Subcutaneous adipose tissue (tissue), 4 donors: ENCODE results near the gene NEUROD2. TPM values are rescaled to one million over a fixed set of nuclear protein-coding genes. Genes with fewer than 3 reads are reported as not detected.

Experiments used
- total RNA-seq, 4 donors: library from RNA; depleted of rRNA; stranded (reverse); fragments of >200 nt; gene quantifications; one replicate each; pipeline ENCODE4 v1.1.0, GENCODE V29; 2016
- TF ChIP-seq, protein P1 (sequence below): fragments of 450-650 bp; IDR thresholded peaks from one replicate; pipeline ENCODE4 v1.5.1; 2016; ENCODE audit warnings: low read depth, mild to moderate bottlenecking, control low read depth, antibody characterized with exemption, moderate library complexity

The NEUROD2 gene
- total RNA-seq, 4 donors from 2014 or later, result not detected

DNA sequence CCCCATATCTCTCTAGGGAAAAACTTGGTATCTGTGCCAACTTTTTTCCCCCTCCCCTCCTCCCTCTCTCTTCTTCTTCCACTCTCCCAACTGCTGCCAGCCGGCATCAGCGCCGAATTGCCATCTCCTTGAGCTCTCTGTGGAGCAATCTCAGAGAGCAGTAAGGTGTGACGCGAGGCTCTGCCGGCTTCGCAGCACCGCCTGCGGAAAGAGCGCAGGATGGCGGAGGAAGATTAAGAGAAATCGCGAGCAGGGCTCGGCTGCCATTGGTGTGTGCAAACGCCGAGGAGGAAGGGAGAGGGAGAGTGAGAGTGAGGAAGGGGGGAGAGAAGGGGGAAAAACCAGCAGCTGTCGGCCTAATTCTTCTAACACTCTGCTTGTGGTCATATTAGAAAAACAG is 44.2 kb downstream of the NEUROD2 start:
- TF ChIP-seq, protein P1, sequence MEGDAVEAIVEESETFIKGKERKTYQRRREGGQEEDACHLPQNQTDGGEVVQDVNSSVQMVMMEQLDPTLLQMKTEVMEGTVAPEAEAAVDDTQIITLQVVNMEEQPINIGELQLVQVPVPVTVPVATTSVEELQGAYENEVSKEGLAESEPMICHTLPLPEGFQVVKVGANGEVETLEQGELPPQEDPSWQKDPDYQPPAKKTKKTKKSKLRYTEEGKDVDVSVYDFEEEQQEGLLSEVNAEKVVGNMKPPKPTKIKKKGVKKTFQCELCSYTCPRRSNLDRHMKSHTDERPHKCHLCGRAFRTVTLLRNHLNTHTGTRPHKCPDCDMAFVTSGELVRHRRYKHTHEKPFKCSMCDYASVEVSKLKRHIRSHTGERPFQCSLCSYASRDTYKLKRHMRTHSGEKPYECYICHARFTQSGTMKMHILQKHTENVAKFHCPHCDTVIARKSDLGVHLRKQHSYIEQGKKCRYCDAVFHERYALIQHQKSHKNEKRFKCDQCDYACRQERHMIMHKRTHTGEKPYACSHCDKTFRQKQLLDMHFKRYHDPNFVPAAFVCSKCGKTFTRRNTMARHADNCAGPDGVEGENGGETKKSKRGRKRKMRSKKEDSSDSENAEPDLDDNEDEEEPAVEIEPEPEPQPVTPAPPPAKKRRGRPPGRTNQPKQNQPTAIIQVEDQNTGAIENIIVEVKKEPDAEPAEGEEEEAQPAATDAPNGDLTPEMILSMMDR, result no peak

DNA sequence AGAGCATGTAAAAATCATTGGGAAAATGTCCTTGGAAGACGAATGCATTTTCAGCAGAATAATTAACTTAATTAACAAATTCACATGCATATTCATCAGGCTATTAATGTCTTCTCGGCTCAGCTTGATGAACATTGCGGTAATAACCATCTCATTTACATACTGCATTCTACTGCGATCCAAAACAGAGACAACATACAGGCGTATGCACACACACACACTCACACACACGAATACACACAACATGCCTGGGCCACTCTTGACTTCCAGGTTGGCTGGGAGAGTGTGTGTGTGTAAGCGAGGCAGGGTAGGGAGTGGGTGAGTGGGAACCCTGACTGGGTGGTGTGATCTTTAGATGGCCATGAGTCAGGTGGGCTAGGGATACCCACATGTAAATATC is 44.7 kb downstream of the NEUROD2 start:
- TF ChIP-seq, protein P1, result no peak

DNA sequence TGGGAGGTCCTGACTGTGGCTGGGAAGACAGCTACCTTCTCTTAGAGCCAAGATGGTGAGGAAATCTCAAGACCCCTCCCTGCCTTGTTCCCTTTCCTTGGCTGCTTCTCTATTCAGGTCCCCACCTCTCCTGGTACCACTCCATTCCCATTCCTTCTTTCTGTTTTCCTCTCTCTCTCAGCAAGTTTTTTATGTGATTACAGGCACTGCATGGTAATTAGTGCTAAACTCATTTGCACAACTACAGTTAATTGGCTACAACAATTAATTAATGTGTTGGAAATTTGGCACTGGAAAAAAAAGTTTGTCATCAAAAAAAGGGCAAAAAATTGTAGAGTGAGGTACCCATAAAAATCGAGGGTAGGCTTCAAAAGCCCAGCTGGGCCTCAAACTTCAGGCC is 45.3 kb downstream of the NEUROD2 start:
- TF ChIP-seq, protein P1, result no peak

DNA sequence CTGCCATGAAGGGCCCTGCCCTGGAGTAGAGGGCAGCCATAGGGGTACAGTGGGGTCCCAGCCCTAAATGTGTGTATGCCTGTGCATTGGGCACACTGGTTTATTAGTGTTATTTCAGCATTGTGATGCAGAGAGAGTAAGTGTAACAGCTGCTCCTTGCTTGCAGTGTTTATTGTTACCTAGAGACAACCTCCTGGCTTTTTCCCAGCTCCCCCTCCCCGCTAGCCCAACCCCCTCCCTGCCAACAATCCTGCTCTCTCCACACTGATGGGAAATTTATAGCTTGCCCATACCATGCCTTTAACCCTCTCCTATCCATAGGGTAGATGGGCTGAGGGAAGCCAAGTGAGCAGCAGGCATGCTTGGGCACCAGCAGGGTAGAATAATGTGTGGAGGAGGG is 51.3 kb downstream of the NEUROD2 start:
- TF ChIP-seq, protein P1, result no peak

DNA sequence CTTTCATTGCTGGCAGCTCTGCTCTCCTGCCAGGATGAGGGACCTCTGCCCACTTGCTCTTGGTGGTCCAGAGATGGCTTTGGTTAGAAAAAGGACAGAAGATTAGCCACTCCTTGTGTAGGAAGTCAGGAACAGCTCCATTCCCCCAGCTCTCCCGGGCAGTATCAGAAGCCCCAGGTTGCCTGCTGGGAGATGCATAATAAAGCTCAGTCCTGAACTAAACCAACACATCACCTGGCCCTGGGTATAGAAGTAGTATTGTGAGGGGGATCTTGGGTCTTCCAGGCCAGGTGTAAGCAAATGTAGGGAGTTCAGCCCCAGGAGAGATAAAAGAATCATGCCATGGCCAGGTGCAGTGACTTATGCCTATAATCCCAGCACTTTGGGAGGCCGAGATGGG is 52.4 kb downstream of the NEUROD2 start:
- TF ChIP-seq, protein P1, result no peak

Other genes starting within 250 kb of the NEUROD2 start
- gene FBXL20, start 206.3 kb downstream of the NEUROD2 start, total RNA-seq, result 10 to 100 TPM; 20.2 to 29.8 (median 25.6) TPM
- 10 to 100 TPM; 18.8 to 35.9 (median 20.7) TPM for gene MED1, start 156.7 kb downstream of the NEUROD2 start, total RNA-seq
- 10 to 100 TPM; 36.0 to 54.1 (median 48.5) TPM for gene CDK12, start 146.4 kb downstream of the NEUROD2 start, total RNA-seq
- gene PPP1R1B, start 19.0 kb upstream of the NEUROD2 start, total RNA-seq, result 100 to 1,000 TPM in 1 of 4 donors, 10 to 100 TPM in 3; 16.3 to 100 (median 41.4) TPM
- 10 to 100 TPM; 39.2 to 63.9 (median 43.5) TPM for gene STARD3, start 29.2 kb upstream of the NEUROD2 start, total RNA-seq
- 1 to 10 TPM in 1 of 4 donors, under 1 TPM in 2, not detected in 1; 0.33 to 6.8 (median 0.66) TPM for gene TCAP, start 57.4 kb upstream of the NEUROD2 start, total RNA-seq
- 1 to 10 TPM; 2.0 to 7.3 (median 4.2) TPM for gene PNMT, start 60.5 kb upstream of the NEUROD2 start, total RNA-seq
- gene PGAP3, start 80.1 kb upstream of the NEUROD2 start, total RNA-seq, result 10 to 100 TPM in 1 of 4 donors, 1 to 10 TPM in 3; 7.6 to 12.8 (median 8.0) TPM
- 10 to 100 TPM in 3 of 4 donors, 1 to 10 TPM in 1; 8.5 to 13.2 (median 12.3) TPM for gene ERBB2, start 92.1 kb upstream of the NEUROD2 start, total RNA-seq
- gene MIEN1, start 122.6 kb upstream of the NEUROD2 start, total RNA-seq, result 10 to 100 TPM; 32.4 to 52.7 (median 46.4) TPM
- gene GRB7, start 130.0 kb upstream of the NEUROD2 start, total RNA-seq, result under 1 TPM in 1 of 4 donors, not detected in 3; 0.44 TPM